Keratinocyte (primary cell): ENCODE results near the gene P2RY11.

Experiments used
- CTCF ChIP-seq, 3 experiments: IDR thresholded peaks in 1 of 3; conservative IDR thresholded peaks in 1 of 3; optimal IDR thresholded peaks in 1 of 3; 2 replicates in 2 of 3; 3 replicates in 1 of 3; pipeline versions ENCODE3 to v1.5.1; 2011; ENCODE audit warnings: low read length in 3 of 3, mild to moderate bottlenecking in 3 of 3, moderate library complexity in 2 of 3, control low read depth in 1 of 3, inconsistent platforms in 1 of 3; ENCODE audit not compliant: insufficient read depth in 2 of 3; ENCODE audit errors: extremely low read depth in 1 of 3
- EZH2 ChIP-seq: IDR thresholded peaks from one replicate; pipeline ENCODE4 v1.6.1; 2012; ENCODE audit warnings: inconsistent platforms, mild to moderate bottlenecking, low read length, moderate library complexity

- TF ChIP-seq CTCF (optimal IDR thresholded peaks at IDR 0.05 in 1 of 3, IDR thresholded peaks at IDR 0.05 in 1 of 3, conservative IDR thresholded peaks at IDR 0.05 in 1 of 3; ENCODE audit: extremely low read depth in 1 of 3, insufficient read depth in 2 of 3, low read length in 3 of 3) (no peak), EZH2 (no peak)
Observed at GRCh38 chr19:10116085-10116865, 4.8 kb downstream of the P2RY11 start.
